Endothelial cell of umbilical vein (primary cell): Measurements from ENCODE around the gene THSD4.

Experiments
- CTCF ChIP-seq, 2 donors: IDR thresholded peaks; 1 replicate in 1 of 2; 2 replicates in 1 of 2; pipeline ENCODE4 v1.5.1; 2011; ENCODE audit warnings: low read length in 2 of 2, mild to moderate bottlenecking in 2 of 2, moderate library complexity in 2 of 2, control low read depth in 1 of 2, inconsistent platforms in 1 of 2, low read depth in 1 of 2; ENCODE audit not compliant: insufficient read depth in 1 of 2; ENCODE audit errors: extremely low read depth in 1 of 2
- EZH2 ChIP-seq: IDR thresholded peaks from 2 replicates; pipeline ENCODE4 v1.6.1; 2012; ENCODE audit warnings: borderline replicate concordance, low read depth, mild to moderate bottlenecking, moderate library complexity, low read length, inconsistent platforms; ENCODE audit not compliant: severe bottlenecking
- FOS ChIP-seq: IDR thresholded peaks from 2 replicates; pipeline ENCODE4 v1.6.1; 2011; ENCODE audit warnings: mild to moderate bottlenecking, low read length, moderate library complexity, borderline replicate concordance; ENCODE audit not compliant: insufficient read depth
- GATA2 ChIP-seq: IDR thresholded peaks from 2 replicates; pipeline ENCODE4 v1.7.0; 2011; ENCODE audit warnings: low read depth, mild to moderate bottlenecking, moderate library complexity, mixed read lengths, low read length; ENCODE audit not compliant: insufficient read length, insufficient read depth
- JUN ChIP-seq: IDR thresholded peaks from 2 replicates; pipeline ENCODE4 v1.6.1; 2011; ENCODE audit warnings: borderline replicate concordance, low read depth; ENCODE audit not compliant: insufficient read length, insufficient read depth
- MAX ChIP-seq: IDR thresholded peaks from 2 replicates; pipeline ENCODE4 v1.6.1; 2011; ENCODE audit not compliant: insufficient read depth, insufficient read length
- MYC ChIP-seq: IDR thresholded peaks from one replicate; pipeline ENCODE4 v1.6.1; 2011; ENCODE audit warnings: mild to moderate bottlenecking, low read depth, low read length
- POLR2A ChIP-seq: IDR thresholded peaks from 2 replicates; pipeline ENCODE4 v1.6.1; 2012; ENCODE audit warnings: low read depth, mild to moderate bottlenecking, control low read depth, low read length
- POLR2AphosphoS5 ChIP-seq: IDR thresholded peaks from 2 replicates; pipeline ENCODE4 v1.6.1; 2012; ENCODE audit warnings: low read depth, mild to moderate bottlenecking, control low read depth, low read length, moderate library complexity; ENCODE audit not compliant: insufficient read depth

- TF ChIP-seq CTCF (IDR thresholded peaks at IDR 0.05; ENCODE audit: extremely low read depth in 1 of 2, insufficient read depth in 1 of 2, low read depth in 1 of 2, low read length in 2 of 2) (no peak), MAX (no peak), POLR2A (no peak), EZH2 (no peak), GATA2 (no peak), POLR2AphosphoS5 (no peak), JUN (no peak), FOS (no peak), MYC (no peak)
Measured at GRCh38 chr15:71798641-71799040, 683.4 kb downstream of the THSD4 start.
